HUES6 (cell line): ENCODE measurements around the gene FNBP1.

Experiments used
- H3K27ac ChIP-seq: 2 replicates; pipeline ENCODE4 v1.7.0; 2013; ENCODE audit warnings: low read depth, mild to moderate bottlenecking, low read length, inconsistent platforms
- H3K27me3 ChIP-seq: 2 replicates; pipeline ENCODE4 v1.6.1; 2013; ENCODE audit warnings: low read length; ENCODE audit not compliant: control insufficient read depth, insufficient read depth
- H3K36me3 ChIP-seq: 2 replicates; pipeline ENCODE4 v1.6.1; 2013; ENCODE audit warnings: low read length; ENCODE audit not compliant: control insufficient read depth, insufficient read depth
- H3K4me1 ChIP-seq: 2 replicates; pipeline ENCODE4 v1.6.1; 2013; ENCODE audit warnings: low read length; ENCODE audit not compliant: control insufficient read depth, insufficient read depth
- H3K4me3 ChIP-seq: 2 replicates; pipeline ENCODE4 v1.5.1; 2013; ENCODE audit warnings: low read depth, low read length
- H3K9ac ChIP-seq: one replicate; pipeline ENCODE4 v1.6.1; 2013; ENCODE audit warnings: mild to moderate bottlenecking, low read length
- H3K9me3 ChIP-seq: 2 replicates; pipeline ENCODE4 v1.6.1; 2013; ENCODE audit warnings: low read depth, low read length; ENCODE audit not compliant: control insufficient read depth, insufficient read depth

Gene FNBP1

DNA sequence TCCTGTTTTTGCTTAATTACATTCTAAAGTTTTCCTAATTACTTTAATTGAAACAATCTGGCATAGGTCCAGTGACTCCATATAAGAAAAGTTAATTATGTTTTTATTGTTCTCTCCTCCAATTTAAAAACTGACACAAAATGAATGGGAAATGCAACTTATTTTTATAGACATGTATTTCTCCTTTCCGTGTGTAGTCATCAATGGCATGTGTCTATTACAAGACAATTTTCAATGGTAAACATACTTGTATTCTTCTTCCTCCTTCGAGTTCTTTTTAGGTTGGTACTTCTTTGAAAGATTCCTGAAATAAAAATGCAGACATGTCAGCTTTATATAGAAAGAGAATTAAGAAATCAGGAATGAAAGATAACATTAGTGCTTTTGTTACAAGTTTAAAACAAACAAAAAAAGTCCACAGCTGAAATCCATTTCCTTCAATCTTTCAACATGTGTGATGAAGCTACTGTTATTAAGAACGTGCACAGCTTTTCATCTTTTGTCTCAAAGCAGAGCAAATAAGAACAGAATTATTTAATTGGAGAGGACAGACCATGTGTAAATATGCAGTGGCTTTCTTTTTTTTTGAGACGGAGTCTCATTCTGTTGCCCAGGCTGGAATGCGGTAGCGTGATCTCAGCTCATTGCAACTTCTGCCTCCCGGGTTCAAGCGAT, 63.8 kb downstream of the FNBP1 start:
- Histone ChIP-seq H3K4me1 (no peaks in the 10 kb centered on the region), H3K27me3 (no peaks in the 10 kb centered on the region), H3K9ac (no peak overlapping the region), H3K9me3 (no peaks in the 10 kb centered on the region), H3K27ac (no peak overlapping the region), H3K4me3 (no peak overlapping the region), H3K36me3 (peaks cover 12% of the 10 kb centered on the region)

DNA sequence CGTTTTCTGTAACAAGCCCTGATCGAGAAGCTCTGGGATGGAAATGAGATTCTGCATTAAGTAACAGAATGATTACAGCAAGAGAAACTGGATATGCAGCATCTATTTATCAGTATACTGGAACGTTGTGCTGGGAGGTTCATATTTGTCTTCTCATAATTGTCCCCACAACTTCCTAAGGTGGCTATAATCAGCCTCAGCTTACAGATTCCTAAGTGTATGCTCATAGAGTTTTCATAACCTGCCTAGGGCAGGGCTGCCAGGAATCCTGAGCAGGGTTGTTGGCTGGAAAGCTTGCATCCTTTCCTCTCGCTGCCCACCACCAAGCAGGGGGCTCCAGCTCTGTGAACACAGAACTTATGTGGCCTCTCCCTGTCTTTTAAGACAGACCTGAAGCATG, 70.2 kb downstream of the FNBP1 start:
- Histone ChIP-seq H3K27me3 (no peaks in the 10 kb centered on the region), H3K9me3 (no peaks in the 10 kb centered on the region), H3K27ac (no peak overlapping the region), H3K4me3 (no peak overlapping the region), H3K4me1 (no peaks in the 10 kb centered on the region), H3K9ac (no peak overlapping the region), H3K36me3 (peaks cover 9% of the 10 kb centered on the region)

DNA sequence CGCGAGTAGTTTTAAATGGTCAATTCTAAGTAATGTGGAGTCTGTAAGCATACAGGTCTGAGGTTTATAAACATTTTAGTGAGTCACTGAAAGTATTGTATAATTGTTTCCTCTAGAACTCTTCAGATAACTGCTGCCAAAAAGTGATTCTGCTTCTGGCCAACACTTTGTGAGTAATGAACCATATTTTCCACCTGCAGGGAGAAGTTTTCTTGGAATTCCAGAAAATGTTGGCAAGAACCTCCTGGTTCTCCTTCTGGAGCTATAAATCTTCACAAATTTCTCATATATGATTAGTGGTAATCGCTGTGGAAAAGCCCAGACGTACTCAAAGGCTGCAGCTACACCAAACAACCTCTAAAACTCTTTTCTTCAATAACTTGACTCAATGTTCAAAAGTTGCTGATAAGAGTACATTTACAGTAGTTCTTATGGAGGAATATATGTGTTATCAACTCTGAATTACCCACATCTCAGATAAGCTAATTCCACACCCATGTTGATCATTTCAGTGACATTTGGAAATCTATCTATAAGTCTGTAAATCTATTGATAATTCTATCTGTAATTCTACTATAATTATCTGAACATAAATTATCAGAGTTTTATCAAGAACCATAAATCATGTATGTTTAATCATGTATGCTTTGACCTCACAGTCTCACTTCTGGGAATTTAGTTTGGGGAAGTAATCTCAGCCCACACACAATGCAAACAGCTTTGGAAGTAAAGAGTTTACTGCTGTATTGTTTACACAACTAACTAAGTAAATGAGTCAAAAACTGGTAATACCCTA, 74.1 kb downstream of the FNBP1 start:
- Histone ChIP-seq H3K36me3 (peaks cover 6% of the 10 kb centered on the region; the same call in 1 of the 2 replicates), H3K4me3 (no peak overlapping the region), H3K4me1 (peaks cover 28% of the 10 kb centered on the region), H3K27ac (no peak overlapping the region), H3K9me3 (no peaks in the 10 kb centered on the region), H3K27me3 (no peaks in the 10 kb centered on the region), H3K9ac (no peak overlapping the region)

DNA sequence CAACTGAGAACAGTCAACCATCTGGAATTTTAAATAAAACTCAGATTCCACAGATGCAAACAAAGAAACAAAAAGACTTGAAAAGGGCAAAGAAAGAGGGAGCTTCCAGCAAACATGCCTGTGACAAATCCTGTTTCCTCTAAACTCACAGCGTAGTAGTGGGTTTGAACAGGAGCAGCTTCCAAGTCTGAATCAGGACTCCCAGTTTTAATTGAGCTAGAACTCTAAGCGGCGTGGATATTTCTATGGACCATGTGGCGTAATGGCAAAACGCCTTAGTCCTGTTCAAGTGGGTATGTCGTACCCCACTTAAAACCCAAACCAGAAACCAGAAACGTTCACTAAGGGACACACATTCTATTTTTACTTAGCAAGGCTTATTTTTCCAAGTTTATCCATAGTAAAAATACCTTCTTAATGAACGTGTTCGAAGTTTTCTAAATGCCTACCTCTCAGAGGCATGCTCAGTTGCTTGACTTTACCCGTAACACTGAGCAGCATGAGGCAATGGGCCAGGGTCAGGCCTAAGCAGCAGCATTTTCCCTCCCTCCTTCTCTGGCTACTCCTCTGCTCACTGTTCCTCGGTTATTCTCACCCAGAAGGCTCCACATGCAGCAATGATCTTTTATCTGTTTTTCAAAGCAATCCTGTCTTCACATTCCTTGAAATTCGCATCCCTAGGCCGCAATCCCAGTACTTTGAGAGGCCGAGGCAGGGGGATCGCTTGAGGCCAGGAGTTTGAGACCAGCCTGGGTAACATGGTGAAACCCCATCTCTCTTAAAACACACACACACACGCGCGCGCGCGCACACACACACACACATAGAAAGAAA, 77.9 kb downstream of the FNBP1 start:
- Histone ChIP-seq H3K9ac (peak overlapping the region; percentile 55), H3K36me3 (no peaks in the 10 kb centered on the region), H3K4me3 (no peak overlapping the region), H3K9me3 (no peaks in the 10 kb centered on the region), H3K4me1 (peaks cover 47% of the 10 kb centered on the region), H3K27me3 (no peaks in the 10 kb centered on the region), H3K27ac (peak overlapping the region; percentile 75)

DNA sequence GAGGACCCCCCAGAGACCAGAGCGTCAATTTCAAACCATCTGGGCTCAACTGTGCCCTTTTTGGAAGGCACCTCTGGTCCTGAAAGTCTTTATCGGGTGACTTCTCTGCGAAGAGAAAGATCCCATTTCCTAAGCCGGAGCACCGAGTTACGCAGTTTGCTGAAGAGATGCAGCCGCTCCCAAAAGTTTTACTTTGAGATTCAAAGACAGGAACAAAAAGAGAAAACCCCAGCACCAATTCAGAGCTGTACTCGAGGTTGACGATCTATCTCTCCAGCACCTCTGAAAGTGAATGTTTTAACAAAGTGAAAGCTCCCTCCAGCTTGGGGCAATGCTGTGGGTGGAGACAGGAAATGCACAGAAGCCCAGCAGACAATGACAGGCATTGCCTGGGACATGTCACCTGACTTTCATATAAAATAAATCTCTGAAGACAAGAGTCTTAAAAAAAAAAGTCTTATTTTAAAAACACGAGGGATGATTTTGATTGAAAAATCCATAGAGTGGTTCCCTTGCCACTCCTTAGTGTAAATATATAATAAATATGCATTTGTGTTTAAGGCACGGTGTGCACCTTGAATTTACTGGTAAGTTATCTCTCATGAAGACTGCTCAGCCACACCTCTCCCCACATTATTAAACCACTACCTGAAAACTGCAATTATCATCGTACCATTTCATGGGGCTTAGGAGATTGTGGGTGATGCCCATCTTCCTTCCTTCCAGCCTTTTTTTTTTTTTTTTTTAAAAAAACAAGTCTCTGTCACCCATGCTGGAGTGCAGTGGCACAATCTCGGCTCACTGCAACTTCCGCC, 79.9 kb downstream of the FNBP1 start:
- peak overlapping the region; percentile 79 for H3K27ac ChIP-seq
- H3K4me3 ChIP-seq, result peak overlapping the region; percentile 47
- peak overlapping the region; percentile 64 for H3K9ac ChIP-seq
- no peaks in the 10 kb centered on the region for H3K27me3 ChIP-seq
- peaks cover 47% of the 10 kb centered on the region for H3K4me1 ChIP-seq
- H3K9me3 ChIP-seq, result no peaks in the 10 kb centered on the region
- H3K36me3 ChIP-seq, result no peaks in the 10 kb centered on the region

DNA sequence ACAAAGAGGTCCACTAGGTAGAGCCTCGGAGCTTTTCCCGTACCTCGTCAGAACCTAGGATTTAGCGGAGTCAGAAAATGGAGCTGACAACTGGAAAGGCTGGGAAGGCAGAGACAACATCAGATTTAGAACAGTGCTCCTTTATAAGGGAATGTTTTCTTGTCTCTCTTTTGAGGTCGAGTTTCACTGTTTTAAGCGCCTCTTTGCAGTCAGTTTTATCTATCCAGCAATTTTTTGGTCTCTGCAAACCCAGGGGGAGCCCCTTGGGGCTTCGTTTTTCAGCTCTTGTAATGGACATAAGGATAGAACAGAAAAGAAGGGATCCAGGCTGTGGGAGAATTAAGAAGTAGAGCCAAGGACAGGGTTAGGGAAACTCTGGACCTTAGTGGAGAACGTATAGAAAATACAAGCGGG, 80.5 kb downstream of the FNBP1 start:
- H3K27ac ChIP-seq, result peak overlapping the region; percentile 79
- H3K4me3 ChIP-seq, result peak overlapping the region; percentile 47
- no peaks in the 10 kb centered on the region for H3K9me3 ChIP-seq
- H3K36me3 ChIP-seq, result no peaks in the 10 kb centered on the region
- H3K4me1 ChIP-seq, result peaks cover 47% of the 10 kb centered on the region
- peak overlapping the region; percentile 64 for H3K9ac ChIP-seq
- no peaks in the 10 kb centered on the region for H3K27me3 ChIP-seq

DNA sequence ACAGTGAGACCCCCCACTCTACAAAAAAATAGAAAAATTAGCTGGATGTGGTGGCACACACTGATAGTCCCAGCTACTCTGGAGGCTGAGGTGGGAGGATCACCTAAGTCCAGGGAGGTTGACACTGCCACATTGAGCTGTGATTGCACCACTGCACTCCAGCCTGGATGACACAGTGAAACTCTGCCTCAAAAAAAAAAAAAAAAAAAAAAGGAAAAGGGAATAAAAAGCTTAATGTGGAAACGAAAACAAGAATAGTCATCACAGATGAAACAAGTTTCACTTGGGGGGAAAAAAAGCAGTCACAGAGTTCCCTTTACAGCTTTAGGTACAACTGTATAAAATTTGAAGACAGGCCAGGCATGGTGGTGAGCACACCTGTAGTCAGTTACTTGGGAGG, 84.2 kb downstream of the FNBP1 start:
- no peak overlapping the region for H3K4me3 ChIP-seq
- H3K9ac ChIP-seq, result no peak overlapping the region
- H3K9me3 ChIP-seq, result no peaks in the 10 kb centered on the region
- peaks cover 11% of the 10 kb centered on the region; the same call in 1 of the 2 replicates for H3K36me3 ChIP-seq
- H3K4me1 ChIP-seq, result peaks cover 19% of the 10 kb centered on the region
- H3K27me3 ChIP-seq, result no peaks in the 10 kb centered on the region
- no peak overlapping the region for H3K27ac ChIP-seq

DNA sequence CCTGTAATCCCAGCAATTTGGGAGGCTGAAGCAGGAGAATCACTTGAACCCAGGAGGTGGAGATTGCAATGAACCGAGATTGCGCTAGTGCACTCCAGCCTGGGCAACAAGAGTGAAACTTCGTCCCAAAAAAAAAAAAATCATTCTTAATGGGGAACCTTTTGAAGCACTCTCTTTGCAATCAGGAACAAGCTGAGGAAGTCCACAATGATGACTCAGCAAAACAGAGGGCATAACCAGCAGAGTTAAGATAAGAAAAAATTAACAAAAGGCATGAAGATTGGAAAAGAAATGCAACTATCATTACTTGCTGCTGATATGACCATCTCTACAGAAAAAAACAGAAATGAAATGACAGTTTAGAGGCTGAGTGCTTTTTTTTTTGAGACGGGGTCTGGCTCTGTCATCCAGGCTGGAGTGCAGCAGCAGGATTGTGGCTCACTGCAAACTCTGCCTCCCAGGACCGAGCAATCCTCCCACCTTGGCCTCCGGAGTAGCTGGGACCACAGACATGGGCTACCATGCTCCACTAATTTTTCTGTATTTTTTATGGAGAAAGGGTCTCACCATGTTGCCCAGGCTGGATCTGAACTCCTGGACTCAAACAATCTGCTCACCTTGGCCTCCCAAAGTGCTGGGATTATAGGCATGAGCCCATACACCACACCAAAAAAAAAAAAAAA, 88.0 kb downstream of the FNBP1 start:
- peaks cover 11% of the 10 kb centered on the region; the same call in 1 of the 2 replicates for H3K36me3 ChIP-seq
- H3K9me3 ChIP-seq, result no peaks in the 10 kb centered on the region
- no peaks in the 10 kb centered on the region for H3K4me1 ChIP-seq
- H3K27ac ChIP-seq, result no peak overlapping the region
- no peak overlapping the region for H3K4me3 ChIP-seq
- H3K9ac ChIP-seq, result no peak overlapping the region
- H3K27me3 ChIP-seq, result no peaks in the 10 kb centered on the region

DNA sequence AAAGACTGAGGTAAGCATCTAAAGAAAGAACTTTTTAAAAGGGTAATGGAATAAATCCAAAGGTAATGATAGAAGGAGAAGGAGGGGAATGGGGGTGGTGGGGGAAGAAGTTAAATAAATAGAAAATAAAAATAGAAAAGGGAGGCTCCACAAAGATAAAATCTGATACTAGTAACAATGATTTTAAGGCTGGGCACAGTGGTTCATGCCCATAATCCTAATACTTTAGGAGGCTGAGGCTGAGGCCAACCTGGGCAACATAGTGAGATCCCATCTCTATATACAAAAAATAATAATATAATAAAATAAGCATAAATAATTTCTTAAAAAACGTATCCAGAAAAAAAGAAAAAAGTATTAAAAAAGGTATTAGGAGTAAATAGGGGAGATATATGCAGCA, 89.3 kb downstream of the FNBP1 start:
- Histone ChIP-seq H3K27ac (no peak overlapping the region), H3K9me3 (no peaks in the 10 kb centered on the region), H3K27me3 (no peaks in the 10 kb centered on the region), H3K4me3 (no peak overlapping the region), H3K36me3 (peaks cover 11% of the 10 kb centered on the region; the same call in 1 of the 2 replicates), H3K9ac (no peak overlapping the region), H3K4me1 (no peaks in the 10 kb centered on the region)

DNA sequence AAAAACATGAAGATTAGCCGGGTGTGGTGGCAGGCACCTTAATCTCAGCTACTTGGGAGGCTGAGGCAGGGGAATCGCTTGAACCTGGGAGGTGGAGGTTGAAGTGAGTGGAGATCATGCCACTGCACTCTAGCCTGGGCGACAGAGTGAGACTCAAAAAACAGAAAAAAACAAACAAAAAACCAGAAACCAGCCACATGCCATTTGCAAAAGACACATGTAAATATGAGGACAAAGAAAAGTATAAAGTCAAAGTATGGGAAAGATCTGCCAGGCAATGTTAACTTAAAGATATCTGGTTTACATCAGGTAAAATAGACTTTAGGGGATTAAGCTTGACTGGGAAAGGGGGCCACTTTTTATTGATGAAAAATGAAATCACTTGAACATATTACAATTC, 90.7 kb downstream of the FNBP1 start:
- H3K4me1 ChIP-seq, result no peaks in the 10 kb centered on the region
- H3K27ac ChIP-seq, result no peak overlapping the region
- H3K4me3 ChIP-seq, result no peak overlapping the region
- no peaks in the 10 kb centered on the region for H3K27me3 ChIP-seq
- H3K36me3 ChIP-seq, result peaks cover 11% of the 10 kb centered on the region; the same call in 1 of the 2 replicates
- no peak overlapping the region for H3K9ac ChIP-seq
- no peaks in the 10 kb centered on the region for H3K9me3 ChIP-seq
